KMS-11 (cell line): ENCODE data around the gene ST8SIA2.

Experiments used
- H2AFZ ChIP-seq: fragments of 200-600 bp; sonication (generic); 2 replicates; pipeline ENCODE4 v1.6.1; 2016; ENCODE audit warnings: antibody characterized with exemption, mixed run types, low read depth
- H3K27ac ChIP-seq: fragments of 200-600 bp; sonication (generic); 2 replicates; pipeline ENCODE4 v1.6.1; 2016; ENCODE audit warnings: mild to moderate bottlenecking, mixed run types
- H3K27me3 ChIP-seq: fragments of 200-600 bp; sonication (generic); 2 replicates; pipeline ENCODE4 v1.6.1; 2017; ENCODE audit warnings: mild to moderate bottlenecking, low read depth, mixed run types, moderate library complexity; ENCODE audit not compliant: insufficient read depth
- H3K36me3 ChIP-seq: fragments of 200-600 bp; sonication (generic); 2 replicates; pipeline ENCODE4 v1.6.1; 2017; ENCODE audit warnings: mild to moderate bottlenecking, mixed run types; ENCODE audit not compliant: insufficient read depth
- H3K4me1 ChIP-seq: fragments of 200-600 bp; sonication (generic); 2 replicates; pipeline ENCODE4 v1.6.1; 2016; ENCODE audit warnings: mild to moderate bottlenecking, low read depth, mixed run types; ENCODE audit not compliant: poor library complexity, severe bottlenecking
- H3K4me2 ChIP-seq: fragments of 200-600 bp; sonication (generic); 2 replicates; pipeline ENCODE4 v1.7.0; 2016; ENCODE audit warnings: mild to moderate bottlenecking, mixed run types
- H3K4me3 ChIP-seq: fragments of 200-600 bp; sonication (generic); IDR thresholded peaks from 2 replicates; pipeline ENCODE4 v1.6.1; 2017; ENCODE audit warnings: low read depth, low read length, mixed read lengths; ENCODE audit not compliant: insufficient read depth
- H3K79me2 ChIP-seq: fragments of 200-600 bp; sonication (generic); 2 replicates; pipeline ENCODE4 v1.6.1; 2016; ENCODE audit warnings: low read depth, mixed run types; ENCODE audit not compliant: insufficient read depth
- H3K9ac ChIP-seq: fragments of 200-600 bp; sonication (generic); 2 replicates; pipeline ENCODE4 v1.6.1; 2016; ENCODE audit warnings: mild to moderate bottlenecking, mixed run types
- H4K20me1 ChIP-seq: fragments of 200-600 bp; sonication (generic); 2 replicates; pipeline ENCODE4 v1.6.1; 2016; ENCODE audit warnings: mild to moderate bottlenecking, mixed run types; ENCODE audit not compliant: insufficient read depth
- TF ChIP-seq, protein P1 (sequence below): fragments of 200-600 bp; sonication (generic); conservative IDR thresholded peaks from 2 replicates; pipeline ENCODE4 v1.6.1; 2017; ENCODE audit warnings: low read depth, mild to moderate bottlenecking, antibody characterized with exemption, low read length, moderate library complexity, mixed read lengths

ST8SIA2 gene

DNA sequence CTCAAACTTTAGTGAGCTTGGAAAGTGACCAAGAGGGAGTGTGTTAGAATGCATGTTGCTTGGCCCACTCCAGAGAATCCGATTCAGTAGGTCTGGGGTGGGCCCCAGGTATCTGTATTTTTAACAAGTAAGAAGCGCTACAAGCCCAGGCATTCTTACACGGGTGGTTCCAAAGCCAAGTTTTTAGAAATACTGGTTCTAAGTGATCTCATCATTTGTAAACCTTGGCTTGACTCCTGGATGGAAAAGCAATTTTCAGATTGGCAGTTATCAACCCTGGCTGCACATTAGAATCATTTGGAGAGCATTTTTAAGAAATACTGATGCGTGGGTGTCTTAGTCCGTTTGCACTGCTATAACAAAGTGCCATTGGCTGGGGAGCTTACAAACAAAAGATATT, 27.3 kb upstream of the ST8SIA2 start:
- H3K4me1 ChIP-seq = no peaks in the 10 kb centered on the region
- no peak overlapping the region for H3K4me3 ChIP-seq
- no peaks in the 10 kb centered on the region for H4K20me1 ChIP-seq
- no peaks in the 10 kb centered on the region for H3K27me3 ChIP-seq
- H3K27ac ChIP-seq = no peak overlapping the region
- no peak overlapping the region for H2AFZ ChIP-seq
- no peaks in the 10 kb centered on the region for H3K36me3 ChIP-seq
- TF ChIP-seq, protein P1, sequence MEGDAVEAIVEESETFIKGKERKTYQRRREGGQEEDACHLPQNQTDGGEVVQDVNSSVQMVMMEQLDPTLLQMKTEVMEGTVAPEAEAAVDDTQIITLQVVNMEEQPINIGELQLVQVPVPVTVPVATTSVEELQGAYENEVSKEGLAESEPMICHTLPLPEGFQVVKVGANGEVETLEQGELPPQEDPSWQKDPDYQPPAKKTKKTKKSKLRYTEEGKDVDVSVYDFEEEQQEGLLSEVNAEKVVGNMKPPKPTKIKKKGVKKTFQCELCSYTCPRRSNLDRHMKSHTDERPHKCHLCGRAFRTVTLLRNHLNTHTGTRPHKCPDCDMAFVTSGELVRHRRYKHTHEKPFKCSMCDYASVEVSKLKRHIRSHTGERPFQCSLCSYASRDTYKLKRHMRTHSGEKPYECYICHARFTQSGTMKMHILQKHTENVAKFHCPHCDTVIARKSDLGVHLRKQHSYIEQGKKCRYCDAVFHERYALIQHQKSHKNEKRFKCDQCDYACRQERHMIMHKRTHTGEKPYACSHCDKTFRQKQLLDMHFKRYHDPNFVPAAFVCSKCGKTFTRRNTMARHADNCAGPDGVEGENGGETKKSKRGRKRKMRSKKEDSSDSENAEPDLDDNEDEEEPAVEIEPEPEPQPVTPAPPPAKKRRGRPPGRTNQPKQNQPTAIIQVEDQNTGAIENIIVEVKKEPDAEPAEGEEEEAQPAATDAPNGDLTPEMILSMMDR = no peak
- H3K4me2 ChIP-seq = no peak overlapping the region
- H3K9ac ChIP-seq = no peak overlapping the region
- H3K79me2 ChIP-seq = no peaks in the 10 kb centered on the region

DNA sequence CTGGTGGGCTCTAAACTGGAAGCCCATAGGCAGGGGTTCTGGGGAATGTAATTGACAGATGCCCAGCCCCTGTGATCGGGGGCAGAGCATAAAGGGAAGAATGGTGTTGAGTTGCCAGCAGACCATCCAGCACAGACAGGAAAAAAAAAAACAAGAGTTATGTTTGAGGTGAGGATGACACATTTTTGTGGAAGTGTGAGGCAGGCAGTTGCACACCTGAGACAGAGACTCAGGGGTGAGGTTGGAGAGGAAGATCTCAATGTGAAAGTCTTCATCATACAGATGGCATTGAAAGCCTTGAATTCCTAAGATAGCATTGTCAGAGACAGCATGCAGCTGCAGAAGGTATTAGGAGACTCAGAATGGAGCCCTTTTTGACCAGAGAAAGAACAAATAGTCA, 18.6 kb upstream of the ST8SIA2 start:
- Histone ChIP-seq H3K79me2 (no peaks in the 10 kb centered on the region), H3K4me1 (no peaks in the 10 kb centered on the region), H2AFZ (no peak overlapping the region), H3K27me3 (no peaks in the 10 kb centered on the region), H3K27ac (no peak overlapping the region), H3K9ac (no peak overlapping the region), H3K4me2 (no peak overlapping the region), H3K4me3 (no peak overlapping the region), H3K36me3 (no peaks in the 10 kb centered on the region), H4K20me1 (no peaks in the 10 kb centered on the region)
- TF ChIP-seq, protein P1 = no peak

DNA sequence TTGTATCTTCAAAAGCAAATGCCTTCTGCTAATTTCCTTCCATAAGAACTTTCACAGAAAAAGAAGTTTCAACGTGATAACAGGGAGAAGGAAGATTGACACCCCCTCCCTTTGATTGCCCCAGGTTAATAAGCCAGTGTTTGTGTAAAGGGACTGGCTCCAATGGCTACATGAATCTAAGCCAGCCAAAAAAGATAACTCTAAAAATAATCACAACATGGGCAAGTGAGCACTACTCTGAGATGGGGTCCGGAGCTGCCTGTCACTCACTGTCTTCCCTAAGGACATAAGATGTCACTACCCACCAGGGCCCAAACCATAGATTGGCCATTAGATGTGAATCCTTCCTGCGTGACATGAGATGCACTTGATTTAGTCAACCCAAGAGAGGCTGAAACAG, 17.6 kb upstream of the ST8SIA2 start:
- no peaks in the 10 kb centered on the region for H3K27me3 ChIP-seq
- no peak overlapping the region for H2AFZ ChIP-seq
- H3K9ac ChIP-seq = no peak overlapping the region
- H3K4me1 ChIP-seq = peaks cover 2% of the 10 kb centered on the region
- H4K20me1 ChIP-seq = no peaks in the 10 kb centered on the region
- no peak overlapping the region for H3K4me3 ChIP-seq
- no peak overlapping the region for H3K4me2 ChIP-seq
- H3K36me3 ChIP-seq = no peaks in the 10 kb centered on the region
- no peak overlapping the region for H3K27ac ChIP-seq
- H3K79me2 ChIP-seq = no peaks in the 10 kb centered on the region
- TF ChIP-seq, protein P1 = no peak

DNA sequence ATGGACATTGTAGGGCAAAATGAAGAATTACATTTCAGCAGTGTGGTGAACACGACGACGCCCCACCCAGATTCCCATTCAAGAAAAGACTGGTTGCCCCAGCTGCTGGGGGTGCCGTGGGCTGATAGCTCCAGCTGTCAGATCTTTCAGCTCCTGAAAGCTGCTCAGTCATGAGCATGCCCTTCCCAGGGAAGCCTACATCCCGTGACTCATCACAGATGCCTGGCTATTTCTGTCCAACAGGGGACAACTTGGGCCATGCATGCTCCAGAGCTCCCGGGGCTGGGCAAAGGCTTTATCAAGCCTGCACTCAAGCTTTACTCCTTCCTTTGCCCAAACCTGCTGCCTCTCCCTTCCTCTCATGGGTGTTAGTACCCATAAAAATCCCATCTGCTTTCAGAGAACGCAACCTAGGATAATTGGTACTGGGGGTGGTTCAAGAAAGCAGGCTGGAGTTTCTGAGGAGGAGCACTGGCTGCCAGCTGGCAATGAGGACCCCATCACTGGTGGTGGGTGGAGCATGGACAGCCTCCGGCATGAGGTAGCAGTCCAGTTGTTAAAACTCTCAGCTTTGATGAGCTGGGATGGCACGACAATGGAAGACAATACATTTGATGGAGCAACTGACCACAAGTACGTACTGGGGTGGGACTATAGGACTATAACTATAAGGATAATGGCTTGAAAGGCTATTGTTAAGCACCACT, 16.4 kb upstream of the ST8SIA2 start:
- H4K20me1 ChIP-seq = no peaks in the 10 kb centered on the region
- no peak overlapping the region for H3K4me3 ChIP-seq
- H3K9ac ChIP-seq = no peak overlapping the region
- no peak overlapping the region for H3K4me2 ChIP-seq
- H3K79me2 ChIP-seq = no peaks in the 10 kb centered on the region
- TF ChIP-seq, protein P1 = no peak
- no peak overlapping the region for H3K27ac ChIP-seq
- H3K4me1 ChIP-seq = peaks cover 9% of the 10 kb centered on the region
- no peaks in the 10 kb centered on the region for H3K27me3 ChIP-seq
- no peak overlapping the region for H2AFZ ChIP-seq
- no peaks in the 10 kb centered on the region for H3K36me3 ChIP-seq
